Embryonic facial prominence (tissue), 1 donor: ENCODE data around the gene CDKN1B.

ENCODE experiments used
- DNase-seq: peaks from one replicate; pipeline ENCODE4 v3.0.0-alpha.2; 2016; ENCODE audit errors: extremely low spot score

The CDKN1B gene

DNA sequence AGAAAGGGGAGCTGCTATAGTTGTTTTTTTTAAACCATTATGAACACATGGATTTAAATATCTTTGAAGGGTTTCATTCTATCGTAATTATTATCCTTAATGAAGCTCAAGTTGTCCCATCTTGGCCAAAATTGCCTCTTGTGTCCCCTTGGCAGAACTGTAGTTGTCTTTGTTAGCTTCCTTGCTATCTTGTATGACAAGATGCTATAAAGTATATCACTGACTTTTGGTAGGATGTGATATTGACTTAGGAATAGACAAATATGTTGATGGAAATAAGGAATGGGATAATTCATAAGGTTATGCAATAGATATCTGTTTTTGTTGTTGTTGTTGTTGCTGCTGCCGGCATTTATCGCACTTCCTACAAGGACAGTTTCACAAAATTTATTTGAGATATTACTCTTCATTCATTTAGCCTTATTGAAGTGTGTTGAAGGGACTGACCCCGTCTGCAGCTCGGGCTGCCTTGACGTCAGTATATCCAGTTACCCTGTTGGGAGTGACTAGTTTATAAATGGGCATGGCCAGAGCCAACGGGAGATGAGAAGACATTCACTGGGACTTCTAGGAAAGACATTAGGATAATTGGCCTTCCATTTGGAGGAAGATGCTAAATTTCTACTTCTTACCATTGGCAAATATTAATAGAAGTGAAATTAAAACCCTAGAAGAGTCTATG is 42.2 kb downstream of the CDKN1B start:
- DNase-seq: no peak

GRCh38 chr12:12764824-12765223 is 47.7 kb downstream of the CDKN1B start:
- DNase-seq: no peak

- no peak for DNase-seq
Measured at GRCh38 chr12:12770262-12770661, 53.1 kb downstream of the CDKN1B start.
